Stimulated activated naive CD8-positive, alpha-beta T cell treated with anti-CD3 and anti-CD28 coated beads, Interleukin-15, amount 100 ng/mL, for 72 hours (primary cell): ENCODE results near the gene EVI2A.
"Not testable (repeated sequence)": the region's sequence is repeated elsewhere in the genome, so short reads cannot be mapped to it uniquely, and the experiment has no call there.

Experiments
- ATAC-seq: fragments of 150-1000 bp; cut with Tn5 transposase; 2 replicates; pipeline ENCODE4 v1.10.0; 2021; ENCODE audit warnings: mild to moderate bottlenecking, moderate library complexity
- DNase-seq, 2 donors: peaks; one replicate each; pipeline ENCODE4 v3.0.0; 2021 to 2022
- H3K27ac Mint-ChIP-seq, 2 donors: one replicate each; pipeline ENCODE4 v1.8.0; 2022; ENCODE audit warnings: mild to moderate bottlenecking in 2 of 2, mixed read lengths in 2 of 2, moderate library complexity in 2 of 2
- H3K27me3 Mint-ChIP-seq: one replicate; pipeline ENCODE4 v1.8.0; 2022; ENCODE audit warnings: mixed read lengths
- H3K4me1 Mint-ChIP-seq: one replicate; pipeline ENCODE4 v1.8.0; 2022; ENCODE audit warnings: mild to moderate bottlenecking, mixed read lengths
- H3K4me3 Mint-ChIP-seq, 2 donors: one replicate each; pipeline ENCODE4 v1.8.0; 2022; ENCODE audit warnings: mild to moderate bottlenecking in 2 of 2, mixed read lengths in 2 of 2, moderate library complexity in 1 of 2
- H3K9me3 Mint-ChIP-seq, 2 donors: one replicate each; pipeline ENCODE4 v1.8.0; 2022; ENCODE audit warnings: mixed read lengths in 2 of 2

Gene EVI2A, protein sequence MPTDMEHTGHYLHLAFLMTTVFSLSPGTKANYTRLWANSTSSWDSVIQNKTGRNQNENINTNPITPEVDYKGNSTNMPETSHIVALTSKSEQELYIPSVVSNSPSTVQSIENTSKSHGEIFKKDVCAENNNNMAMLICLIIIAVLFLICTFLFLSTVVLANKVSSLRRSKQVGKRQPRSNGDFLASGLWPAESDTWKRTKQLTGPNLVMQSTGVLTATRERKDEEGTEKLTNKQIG

DNA sequence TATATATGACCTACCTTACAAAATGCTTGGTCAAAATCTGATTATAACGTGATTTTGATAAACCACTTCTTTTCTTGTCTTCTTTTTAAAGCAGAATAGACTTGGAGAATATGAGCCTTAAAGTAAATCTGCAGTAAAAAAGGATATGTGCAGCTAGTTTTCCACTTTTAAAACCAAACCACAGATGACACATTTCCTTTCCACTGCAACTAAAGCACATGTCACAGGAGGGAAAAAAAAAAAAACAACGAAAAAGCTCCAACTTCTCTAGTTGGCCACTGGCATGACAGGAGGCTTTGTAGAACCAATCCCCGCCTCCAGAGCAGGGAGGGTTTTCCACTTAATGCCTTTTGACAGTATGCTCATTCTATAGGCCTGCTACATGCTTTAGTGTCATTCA, at the start of gene EVI2A:
TSS of gene EVI2A (minus strand) at position 142 of the 400 bp plus-strand sequence. CDS start 2,609 bp downstream, outside the sequence.
- no peaks in the 10 kb centered on the region for H3K27me3 Mint-ChIP-seq
- ATAC-seq (peak; percentile 96), DNase-seq (peak; percentile 75 to 87)
- peaks cover 15% of the 10 kb centered on the region for H3K4me1 Mint-ChIP-seq
- no peaks in the 10 kb centered on the region for H3K9me3 Mint-ChIP-seq
- peak within 1 kb of the TSS; percentile 96 to 98 for H3K27ac Mint-ChIP-seq
- peak within 1 kb of the TSS; percentile 72 to 86 for H3K4me3 Mint-ChIP-seq

- no peak overlapping the region for H3K4me3 Mint-ChIP-seq
- no peaks in the 10 kb centered on the region for H3K27me3 Mint-ChIP-seq
- H3K4me1 Mint-ChIP-seq: peaks cover 10% of the 10 kb centered on the region
- DNase-seq: no peak
- peak overlapping the region in 1 of 2 donors; percentile 36 for H3K27ac Mint-ChIP-seq
- ATAC-seq: no peak
- H3K9me3 Mint-ChIP-seq: no peaks in the 10 kb centered on the region
Observed at GRCh38 chr17:31369266-31369665, 47.8 kb upstream of the EVI2A start.

- no peak overlapping the region for H3K27ac Mint-ChIP-seq
- no peaks in the 10 kb centered on the region for H3K9me3 Mint-ChIP-seq
- DNase-seq: no peak
- H3K4me3 Mint-ChIP-seq: no peak overlapping the region
- no peak for ATAC-seq
- H3K27me3 Mint-ChIP-seq: no peaks in the 10 kb centered on the region
- H3K4me1 Mint-ChIP-seq: no peaks in the 10 kb centered on the region
Observed at GRCh38 chr17:31366088-31366487, 44.7 kb upstream of the EVI2A start.

DNA sequence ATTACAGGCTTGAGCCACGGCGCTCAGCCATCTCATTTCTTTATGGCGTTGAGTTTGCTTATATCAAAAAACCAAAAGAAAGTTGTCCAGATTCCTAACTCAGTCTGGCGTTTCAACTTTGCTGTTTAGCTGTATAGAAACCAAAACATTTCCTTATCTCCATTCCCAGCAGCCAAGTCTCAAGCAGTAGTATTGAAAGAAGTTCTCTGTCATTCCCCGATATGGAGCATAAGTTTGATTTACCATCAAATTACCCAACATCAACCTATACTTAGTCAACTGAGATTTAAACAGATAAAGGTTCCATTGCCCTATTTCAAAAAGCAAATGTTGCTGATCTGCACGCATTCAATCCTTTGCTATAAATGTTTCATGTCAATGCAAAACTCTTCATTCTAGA, 42.6 kb upstream of the EVI2A start:
- H3K27me3 Mint-ChIP-seq: no peaks in the 10 kb centered on the region
- ATAC-seq (no peak), DNase-seq (no peak)
- no peaks in the 10 kb centered on the region for H3K9me3 Mint-ChIP-seq
- no peaks in the 10 kb centered on the region for H3K4me1 Mint-ChIP-seq
- no peak overlapping the region for H3K4me3 Mint-ChIP-seq
- peak overlapping the region in 1 of 2 donors; percentile 67 for H3K27ac Mint-ChIP-seq

- DNase-seq (no peak), ATAC-seq (no peak)
- H3K4me1 Mint-ChIP-seq: no peaks in the 10 kb centered on the region
- H3K4me3 Mint-ChIP-seq: no peak overlapping the region
- H3K27me3 Mint-ChIP-seq: no peaks in the 10 kb centered on the region
- no peak overlapping the region for H3K27ac Mint-ChIP-seq
- H3K9me3 Mint-ChIP-seq: no peaks in the 10 kb centered on the region
Observed at GRCh38 chr17:31357839-31358394, 36.5 kb upstream of the EVI2A start.

GRCh38 chr17:31357091-31357490, 35.7 kb upstream of the EVI2A start:
- no peak for ATAC-seq
- DNase-seq: no peak
- Mint-ChIP-seq H3K4me1 (no peaks in the 10 kb centered on the region), H3K27ac (no peak overlapping the region), H3K9me3 (no peaks in the 10 kb centered on the region), H3K27me3 (no peaks in the 10 kb centered on the region), H3K4me3 (no peak overlapping the region)

- DNase-seq: no peak
- Mint-ChIP-seq H3K27ac (peak overlapping the region in 1 of 2 donors; percentile 24), H3K4me3 (no peak overlapping the region), H3K4me1 (no peaks in the 10 kb centered on the region), H3K27me3 (no peaks in the 10 kb centered on the region), H3K9me3 (no peaks in the 10 kb centered on the region)
- no peak for ATAC-seq
Observed at GRCh38 chr17:31355935-31356334, 34.5 kb upstream of the EVI2A start.

DNA sequence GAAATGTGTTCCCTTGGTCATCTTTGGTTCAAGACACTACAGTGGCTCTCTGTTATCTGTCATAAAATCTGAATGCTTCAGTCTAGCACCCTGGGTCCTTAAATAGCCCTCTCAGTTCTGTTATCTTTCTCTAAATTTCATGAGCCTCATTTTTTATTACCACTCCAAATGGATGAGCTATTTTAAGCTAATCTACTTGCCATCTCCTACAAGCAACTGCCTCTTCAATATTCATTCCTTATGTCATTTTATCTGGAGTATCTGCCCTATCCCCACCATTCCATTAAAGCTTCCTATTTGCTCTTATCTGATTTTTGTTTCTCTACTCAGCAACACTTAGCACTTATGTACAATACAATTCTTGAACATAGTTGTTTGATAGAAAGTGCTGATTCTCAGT, 28.0 kb upstream of the EVI2A start:
- DNase-seq (no peak), ATAC-seq (no peak)
- Mint-ChIP-seq H3K4me1 (no peaks in the 10 kb centered on the region), H3K9me3 (no peaks in the 10 kb centered on the region), H3K4me3 (no peak overlapping the region), H3K27ac (no peak overlapping the region), H3K27me3 (no peaks in the 10 kb centered on the region)

GRCh38 chr17:31345191-31345747, 23.8 kb upstream of the EVI2A start:
- peak; percentile 31 for ATAC-seq
- not testable (repeated sequence) for DNase-seq, H3K27me3 Mint-ChIP-seq, H3K4me3 Mint-ChIP-seq, H3K27ac Mint-ChIP-seq, H3K9me3 Mint-ChIP-seq, H3K4me1 Mint-ChIP-seq

DNA sequence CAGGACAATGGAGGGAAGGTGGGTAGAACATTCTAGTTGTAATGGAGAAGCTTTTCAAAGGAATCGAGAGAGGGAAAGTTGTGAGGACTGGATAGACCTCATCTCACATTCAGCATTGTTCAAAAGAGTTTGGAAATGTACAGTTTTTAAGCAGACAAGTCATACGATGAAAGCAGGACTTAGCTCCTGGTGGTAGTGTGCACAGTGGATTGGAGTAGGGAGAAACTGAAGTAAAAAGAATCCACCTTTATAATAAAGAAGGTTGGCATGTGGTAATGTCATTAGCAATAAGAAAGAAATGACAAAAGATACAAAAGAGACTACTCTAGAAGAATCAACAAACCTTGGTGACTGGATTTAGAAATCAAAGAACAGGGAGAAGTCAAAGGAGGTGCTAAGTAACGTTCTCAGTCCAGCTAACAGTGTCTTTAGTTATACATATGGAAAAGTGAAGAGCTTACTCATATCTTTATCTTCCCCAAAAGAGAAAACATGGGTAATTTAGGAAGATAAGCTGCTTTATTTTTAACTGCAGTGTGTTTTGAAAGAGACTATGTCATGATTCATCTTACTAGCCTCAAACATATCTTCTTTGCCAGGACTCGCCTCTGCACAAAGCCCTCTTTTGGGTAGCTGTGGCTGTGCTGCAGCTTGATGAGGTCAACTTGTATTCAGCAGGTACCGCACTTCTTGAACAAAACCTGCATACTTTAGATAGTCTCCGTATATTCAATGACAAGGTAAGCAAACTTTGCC, 18.7 kb upstream of the EVI2A start:
- no peak for DNase-seq
- no peak overlapping the region for H3K27ac Mint-ChIP-seq

DNA sequence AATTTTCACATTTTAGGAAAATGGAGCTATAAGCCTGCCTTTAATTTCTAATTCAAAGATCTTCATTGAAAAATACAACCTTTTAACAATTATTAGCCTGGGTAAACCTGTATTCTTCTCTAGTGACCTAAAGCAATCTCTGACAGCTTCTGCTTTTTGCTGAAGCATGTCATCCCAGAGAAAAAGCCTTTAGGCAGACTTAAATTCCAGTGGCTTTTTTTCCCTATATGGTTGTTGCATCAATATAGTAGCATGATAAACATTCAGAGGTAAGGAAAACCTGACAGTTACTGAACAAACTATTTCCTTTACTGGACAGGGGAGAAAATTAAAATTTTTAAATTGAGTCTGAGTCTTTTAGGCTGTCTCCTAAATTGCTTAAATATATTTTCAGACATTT, 7.8 kb upstream of the EVI2A start:
- H3K4me3 Mint-ChIP-seq: peak overlapping the region in 1 of 2 donors; percentile 45
- peaks cover 32% of the 10 kb centered on the region for H3K4me1 Mint-ChIP-seq
- peak overlapping the region; percentile 19 to 58 for H3K27ac Mint-ChIP-seq
- ATAC-seq: no peak
- no peaks in the 10 kb centered on the region for H3K27me3 Mint-ChIP-seq
- no peak for DNase-seq
- no peaks in the 10 kb centered on the region for H3K9me3 Mint-ChIP-seq

More for the DNA sequence above, 18.7 kb upstream of the EVI2A start:
- Mint-ChIP-seq H3K4me3 (no peak overlapping the region), H3K9me3 (no peaks in the 10 kb centered on the region), H3K4me1 (no peaks in the 10 kb centered on the region), H3K27me3 (no peaks in the 10 kb centered on the region)
- no peak for ATAC-seq

GRCh38 chr17:31328160-31328535, 6.7 kb upstream of the EVI2A start:
- no peak for DNase-seq
- peaks cover 39% of the 10 kb centered on the region for H3K4me1 Mint-ChIP-seq
- no peaks in the 10 kb centered on the region for H3K27me3 Mint-ChIP-seq
- H3K9me3 Mint-ChIP-seq: no peaks in the 10 kb centered on the region
- peak overlapping the region in 1 of 2 donors; percentile 8 for H3K27ac Mint-ChIP-seq
- H3K4me3 Mint-ChIP-seq: peak overlapping the region in 1 of 2 donors; percentile 54
- no peak for ATAC-seq

DNA sequence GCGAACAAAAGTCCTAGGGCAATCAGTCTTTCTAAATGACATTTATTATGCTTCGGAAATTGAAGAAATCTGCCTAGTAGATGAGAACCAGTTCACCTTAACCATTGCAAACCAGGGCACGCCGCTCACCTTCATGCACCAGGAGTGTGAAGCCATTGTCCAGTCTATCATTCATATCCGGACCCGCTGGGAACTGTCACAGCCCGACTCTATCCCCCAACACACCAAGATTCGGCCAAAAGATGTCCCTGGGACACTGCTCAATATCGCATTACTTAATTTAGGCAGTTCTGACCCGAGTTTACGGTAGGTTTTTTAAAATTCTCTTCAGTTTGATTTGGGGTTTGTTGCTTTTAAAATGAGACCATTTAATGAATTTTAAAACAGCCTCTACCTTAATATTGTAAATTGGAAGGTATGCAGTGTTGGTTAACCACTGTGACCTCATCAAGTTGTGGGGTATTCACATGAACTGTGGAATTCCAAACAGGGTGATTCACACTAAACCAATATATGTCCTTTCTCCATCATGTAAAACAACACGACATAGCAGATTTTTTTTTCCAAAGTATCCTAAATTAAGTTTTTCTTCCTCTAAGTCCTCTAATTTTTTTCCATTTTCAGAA, 6.2 kb upstream of the EVI2A start:
- Mint-ChIP-seq H3K27me3 (no peaks in the 10 kb centered on the region), H3K4me3 (peak overlapping the region in 1 of 2 donors; percentile 54), H3K27ac (peak overlapping the region; percentile 8 to 76), H3K9me3 (no peaks in the 10 kb centered on the region), H3K4me1 (peaks cover 39% of the 10 kb centered on the region)
- ATAC-seq: no peak
- no peak for DNase-seq

- peaks cover 29% of the 10 kb centered on the region for H3K4me1 Mint-ChIP-seq
- H3K4me3 Mint-ChIP-seq: no peak overlapping the region
- no peaks in the 10 kb centered on the region for H3K27me3 Mint-ChIP-seq
- no peak for ATAC-seq
- H3K27ac Mint-ChIP-seq: no peak overlapping the region
- no peak for DNase-seq
- H3K9me3 Mint-ChIP-seq: no peaks in the 10 kb centered on the region
Observed at GRCh38 chr17:31323551-31323950, 2.1 kb upstream of the EVI2A start.

- peak overlapping the region; percentile 96 to 98 for H3K27ac Mint-ChIP-seq
- H3K4me1 Mint-ChIP-seq: peaks cover 15% of the 10 kb centered on the region
- H3K9me3 Mint-ChIP-seq: no peaks in the 10 kb centered on the region
- peak; percentile 68 for ATAC-seq
- H3K4me3 Mint-ChIP-seq: peak overlapping the region; percentile 72 to 86
- peak in 1 of 2 donors; percentile 48 for DNase-seq
- no peaks in the 10 kb centered on the region for H3K27me3 Mint-ChIP-seq
Observed at GRCh38 chr17:31321966-31322365, 544 bp upstream of the EVI2A start.
